COLO668 (cell line): ENCODE results near the gene DNM3.

ENCODE experiments used
- DNase-seq: peaks from one replicate; lab custom pipeline; 2025; ENCODE audit not compliant: unreplicated experiment; lab: John Stamatoyannopoulos, UW

The DNM3 gene

GRCh38 chr1:172089768-172090510 is 248.6 kb downstream of the DNM3 start:
- DNase-seq, result peak; percentile 13

DNA sequence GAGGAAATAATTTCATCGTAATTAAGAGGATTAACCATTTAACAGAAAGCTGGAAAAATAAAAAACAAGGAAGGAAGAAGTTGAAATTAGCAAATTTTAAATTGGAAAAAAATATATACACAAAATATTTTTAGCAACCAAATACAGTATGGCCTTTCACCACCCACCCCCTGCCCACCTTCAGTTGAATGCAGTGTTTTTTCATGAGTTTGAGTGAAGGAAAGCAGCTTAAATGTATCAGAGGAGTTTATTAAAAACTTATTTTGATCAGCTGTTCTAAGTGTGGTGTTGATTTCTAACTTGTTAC is 249.2 kb downstream of the DNM3 start:
- no peak for DNase-seq

DNA sequence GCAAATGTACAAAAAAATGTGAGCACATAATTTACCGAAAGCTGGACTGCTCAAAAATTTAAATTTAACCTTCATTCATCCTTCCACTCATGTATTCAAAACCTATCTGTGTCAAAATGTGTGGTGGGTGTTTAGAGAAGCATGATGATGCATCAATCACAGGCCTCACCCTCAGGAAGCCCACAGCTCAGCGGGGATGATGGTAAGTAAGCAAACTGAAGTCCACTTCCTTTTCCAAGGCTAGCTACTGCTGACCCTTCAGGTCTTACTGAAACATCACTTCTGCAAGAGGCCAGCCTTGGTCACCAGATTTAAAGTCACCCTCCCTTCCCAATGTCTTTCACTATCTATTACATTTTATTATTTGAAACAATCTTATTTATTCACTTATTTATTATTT is 254.5 kb downstream of the DNM3 start:
- no peak for DNase-seq

DNA sequence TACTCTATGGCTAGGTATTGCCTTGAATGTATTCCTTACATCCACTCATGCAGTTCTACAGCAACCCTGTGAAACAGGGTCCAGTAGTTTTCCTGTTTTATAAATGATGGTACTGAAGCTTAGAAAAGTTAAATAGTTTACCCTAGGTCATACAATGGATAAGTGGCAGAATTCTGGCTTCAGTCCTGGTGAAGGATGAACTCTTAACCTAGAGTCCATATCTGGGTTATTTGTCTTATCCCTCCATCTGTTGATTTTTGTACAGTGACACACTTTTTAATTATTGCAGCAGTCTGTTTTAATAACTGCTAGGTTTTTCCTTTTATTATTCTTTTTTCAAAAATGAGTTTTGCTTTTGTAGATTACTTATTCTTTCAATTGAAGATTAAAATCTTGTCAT is 263.9 kb downstream of the DNM3 start:
- no peak for DNase-seq

DNA sequence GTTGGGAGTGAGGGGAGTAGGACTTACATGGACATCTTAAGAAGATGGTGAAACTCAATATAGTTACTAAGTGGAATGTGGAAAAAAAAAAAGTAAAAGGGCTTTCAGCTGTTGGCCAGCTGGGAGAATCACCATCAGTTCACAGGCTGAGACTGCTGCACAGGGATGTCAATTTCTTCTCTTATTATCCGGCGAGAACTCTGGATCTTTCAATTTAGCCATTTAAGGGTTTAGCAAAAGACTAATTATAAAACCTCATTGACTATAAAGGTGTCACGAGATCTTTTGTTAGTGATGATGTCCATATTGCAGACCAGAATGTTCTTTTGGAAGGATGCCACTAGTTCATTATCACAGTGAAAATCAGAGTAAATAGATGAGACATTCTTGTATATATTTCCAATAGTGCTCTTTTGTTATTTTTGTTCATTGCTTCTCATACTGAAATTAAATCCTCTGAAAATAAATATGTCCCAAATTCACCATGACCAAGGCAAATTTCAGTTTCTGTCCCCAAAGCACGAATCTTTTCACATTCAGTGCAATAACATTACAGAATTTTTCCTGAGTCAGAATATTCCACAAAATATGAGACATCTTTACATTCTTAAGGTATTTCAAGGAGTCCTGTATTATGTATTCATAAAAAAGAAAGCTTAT is 266.1 kb downstream of the DNM3 start:
- no peak for DNase-seq

- DNase-seq, result no peak
Observed at GRCh38 chr1:172108161-172108893, 267.0 kb downstream of the DNM3 start.

DNA sequence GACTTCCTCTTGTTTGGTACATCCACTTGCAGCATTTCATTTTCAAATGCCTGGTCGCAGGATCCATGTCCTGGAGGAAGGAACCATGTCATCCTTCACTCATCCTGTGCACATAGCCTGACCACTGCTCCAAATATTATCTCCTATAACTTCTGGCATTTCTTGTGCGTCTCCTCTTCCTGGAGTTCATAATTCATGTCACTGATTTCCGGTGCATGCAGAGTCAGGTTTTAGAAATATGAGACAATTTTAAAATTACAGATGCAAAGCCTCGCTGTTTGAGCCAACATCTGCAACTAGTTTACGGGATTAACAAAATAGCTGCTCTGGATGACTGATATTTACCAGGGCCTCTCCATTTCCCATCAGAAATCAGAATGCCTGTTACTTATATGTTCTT is 268.1 kb downstream of the DNM3 start:
- no peak for DNase-seq

DNA sequence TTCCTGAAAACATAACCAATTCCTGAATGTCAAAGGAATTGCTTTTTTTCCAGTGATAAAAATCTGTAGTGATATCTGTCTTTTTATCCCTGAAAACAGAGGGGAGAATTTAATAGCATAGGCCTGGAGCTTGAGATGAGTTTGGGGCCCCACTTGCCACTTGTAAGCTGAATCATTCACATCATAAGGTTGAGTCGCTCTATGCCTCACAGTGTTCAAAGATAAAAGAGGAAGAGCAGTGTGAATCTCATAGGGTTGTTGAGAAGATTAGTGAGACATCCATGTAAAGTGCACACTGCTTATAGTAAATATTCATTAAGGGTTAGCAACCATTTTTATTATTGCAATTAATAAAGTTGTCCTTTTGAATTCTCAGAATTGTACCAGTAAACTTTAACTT is 271.3 kb downstream of the DNM3 start:
- no peak for DNase-seq

GRCh38 chr1:172117800-172118199 is 276.5 kb downstream of the DNM3 start:
- DNase-seq, result no peak

DNA sequence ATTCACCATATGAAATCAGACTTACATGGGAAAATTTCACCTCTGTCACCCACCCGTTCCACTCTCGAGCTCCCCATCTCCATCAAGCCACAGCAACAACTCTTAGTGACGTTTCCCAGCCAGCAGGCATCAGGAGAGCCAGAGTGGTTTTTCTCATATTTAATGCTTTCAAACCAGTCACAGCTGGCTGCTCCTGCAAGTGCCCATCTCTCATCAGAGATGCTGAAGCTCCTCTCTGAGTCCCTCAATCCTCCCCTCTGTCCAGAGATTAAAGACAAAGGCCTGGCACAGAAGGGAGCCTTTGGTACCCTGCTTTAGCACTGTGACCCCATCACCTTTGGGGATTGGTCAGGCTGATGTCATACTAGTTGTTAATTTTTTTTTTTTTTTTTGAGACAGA is 277.3 kb downstream of the DNM3 start:
- no peak for DNase-seq

DNA sequence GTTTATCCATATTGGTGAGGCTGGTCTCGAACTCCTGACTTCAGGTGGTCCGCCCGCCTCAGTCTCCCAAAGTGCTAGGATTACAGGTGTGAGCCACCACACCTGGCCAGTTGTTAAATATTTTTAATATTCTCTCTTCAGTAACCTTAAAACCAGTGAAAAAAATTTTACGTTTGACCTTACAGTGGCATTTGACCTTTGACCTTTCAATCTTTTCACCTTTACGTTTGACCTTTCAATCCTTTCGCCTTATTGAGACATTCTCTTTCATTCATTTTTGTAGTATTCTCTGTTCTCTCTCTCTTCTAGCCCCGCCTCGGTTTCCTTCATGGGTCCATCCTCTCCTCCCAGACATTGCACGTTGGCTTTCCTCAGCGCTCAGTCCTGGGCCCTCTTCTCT is 277.9 kb downstream of the DNM3 start:
- DNase-seq, result no peak

DNA sequence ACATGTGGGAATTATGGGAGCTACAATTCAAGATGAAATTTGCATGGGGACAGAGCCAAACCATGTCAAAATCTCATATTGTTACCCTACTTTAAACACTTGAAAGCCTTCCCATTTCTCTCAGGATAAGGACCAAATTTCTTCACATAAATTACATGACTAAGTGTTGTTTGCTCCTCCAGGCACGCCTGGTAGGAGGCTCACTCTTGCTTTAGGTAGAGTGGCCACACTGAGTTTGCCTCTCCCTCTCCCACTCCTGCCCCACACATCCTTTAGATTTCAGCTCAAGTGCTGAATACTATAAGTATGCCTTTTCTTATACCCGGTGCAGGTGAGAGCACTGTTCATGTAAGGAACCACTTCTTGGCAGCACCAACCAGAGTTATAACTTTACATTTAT is 279.1 kb downstream of the DNM3 start:
- no peak for DNase-seq

- no peak for DNase-seq
Observed at GRCh38 chr1:172121081-172121717, 279.9 kb downstream of the DNM3 start.

GRCh38 chr1:172122381-172122780 is 281.1 kb downstream of the DNM3 start:
- DNase-seq, result no peak

GRCh38 chr1:172125250-172125649 is 284.0 kb downstream of the DNM3 start:
- no peak for DNase-seq

- DNase-seq, result no peak
Observed at GRCh38 chr1:172125812-172126430, 284.6 kb downstream of the DNM3 start.

DNA sequence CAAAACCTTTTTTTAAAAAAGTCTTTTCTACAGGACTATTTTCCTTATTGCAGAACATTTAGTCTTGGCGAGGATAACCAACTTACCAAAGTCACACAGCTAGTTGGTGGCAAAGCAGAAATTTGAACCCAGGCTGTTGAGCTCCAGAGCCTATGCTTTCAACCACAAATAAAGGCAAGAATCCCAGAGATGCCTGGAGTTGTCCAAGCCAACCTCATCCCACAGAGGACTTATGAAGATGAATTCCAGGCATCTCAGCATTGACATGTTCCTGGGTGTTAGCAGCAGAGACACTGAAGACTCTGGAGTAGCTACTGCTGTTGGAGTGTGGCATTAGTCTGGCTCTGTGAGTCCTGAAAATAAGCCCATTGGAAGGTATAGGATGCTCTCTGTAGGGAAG is 291.5 kb downstream of the DNM3 start:
- no peak for DNase-seq

GRCh38 chr1:172134087-172134731 is 292.9 kb downstream of the DNM3 start:
- no peak for DNase-seq

- DNase-seq, result peak; percentile 10
Observed at GRCh38 chr1:172135076-172135672, 293.9 kb downstream of the DNM3 start.

- DNase-seq, result no peak
Observed at GRCh38 chr1:172135978-172136610, 294.8 kb downstream of the DNM3 start.
